ENCODE data around the gene ACAP1.

Gene ACAP1

DNA sequence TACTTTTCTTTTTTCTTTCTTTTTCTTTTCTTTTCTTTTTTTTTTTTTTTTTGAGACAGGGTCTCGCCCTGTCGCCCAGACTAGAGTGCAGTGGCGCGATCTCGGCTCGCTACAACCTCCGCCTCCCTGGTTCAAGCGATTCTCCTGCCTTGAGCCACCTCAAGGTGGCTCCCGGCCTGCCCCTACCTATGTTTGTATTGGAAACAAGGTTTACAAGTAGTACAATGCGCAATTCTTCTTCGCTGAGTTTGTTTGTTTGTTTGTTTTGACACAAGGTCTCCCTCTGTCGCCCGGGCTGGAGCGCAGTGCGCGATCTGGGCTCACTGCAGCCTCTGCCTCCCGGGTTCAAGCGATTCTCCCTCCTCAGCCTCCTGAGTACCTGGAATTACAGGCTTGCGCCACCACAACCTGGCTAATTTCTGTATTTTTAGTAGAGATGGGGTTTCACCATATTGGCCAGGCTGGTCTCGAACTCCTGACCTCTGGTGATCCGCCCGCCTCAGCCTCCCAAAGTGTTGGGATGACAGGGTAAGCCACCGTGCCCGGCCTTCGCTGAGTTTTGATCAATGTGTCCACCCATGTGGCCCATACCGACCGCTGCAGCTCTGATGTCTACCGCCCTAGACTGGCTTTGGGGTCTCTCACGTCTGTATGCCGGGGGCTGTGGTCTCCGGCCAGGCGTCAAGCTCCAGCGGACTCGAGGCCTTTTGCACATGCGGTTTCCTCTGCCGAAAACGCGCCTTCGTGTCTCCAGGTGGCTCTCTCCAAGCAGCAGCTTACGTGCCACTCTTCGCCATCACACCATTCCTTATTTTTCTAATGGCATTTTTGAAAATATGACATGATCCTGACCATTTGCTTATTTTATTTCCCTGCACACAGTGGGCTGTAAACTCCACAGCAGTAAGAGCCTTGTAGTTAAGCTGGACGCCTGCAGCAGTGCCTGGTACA lies 40.8 kb upstream of the ACAP1 start:
- no peaks in the 10 kb centered on the region for H3K36me3 ChIP-seq (ENCODE audit: control insufficient read depth, insufficient read depth, low read length, severe bottlenecking)
- peak overlapping the region; percentile 19 for H3K9ac ChIP-seq (ENCODE audit: low read length)
- DNase-seq (ENCODE audit: low read depth) = no peak
- no peaks in the 10 kb centered on the region for H3K9me3 ChIP-seq (ENCODE audit: control insufficient read depth, low read length)
- peak overlapping the region; percentile 19 for H3K4me3 ChIP-seq (ENCODE audit: low read length)
- H3K4me1 ChIP-seq (ENCODE audit: control insufficient read depth, insufficient read depth, low read length) = peaks cover 33% of the 10 kb centered on the region
- H3K27me3 ChIP-seq (replicated peaks; ENCODE audit: control insufficient read depth, insufficient read depth, low read length) = peaks cover 27% of the 10 kb centered on the region

DNA sequence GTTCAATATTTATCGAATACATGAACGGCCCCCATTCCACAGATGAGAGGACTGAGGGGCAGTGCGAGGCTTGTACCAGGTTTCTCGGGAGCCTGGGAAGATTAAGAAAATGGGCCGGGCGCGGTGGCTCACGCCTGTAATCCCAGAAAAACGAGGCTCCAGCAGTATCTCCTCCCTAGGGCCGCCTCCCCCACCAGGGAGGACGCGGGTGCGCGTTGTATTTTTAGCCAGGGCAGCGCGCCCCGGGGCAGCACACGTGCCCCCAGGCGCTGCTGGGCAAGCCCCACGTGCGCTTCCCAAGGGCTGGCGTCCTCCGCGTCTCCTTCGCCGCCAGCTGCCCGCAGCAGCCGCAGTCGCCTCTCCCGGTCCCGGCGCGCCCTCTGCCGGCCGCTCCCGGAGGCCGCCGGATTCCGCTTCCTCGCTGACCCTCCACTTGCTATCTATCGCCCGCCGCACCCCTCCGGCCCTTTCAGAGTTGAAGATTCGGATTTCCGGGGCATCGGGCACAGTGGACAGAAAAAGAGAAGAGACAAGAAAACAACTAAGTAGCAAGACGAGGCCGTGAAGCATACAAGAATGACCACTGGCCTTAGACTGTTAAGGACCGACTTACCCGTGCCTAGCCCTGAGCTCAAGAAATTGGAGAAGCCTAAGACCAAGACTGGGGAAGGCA lies 40.0 kb upstream of the ACAP1 start:
- DNase-seq (ENCODE audit: low read depth) = peak; percentile 94
- H3K9ac ChIP-seq (ENCODE audit: low read length) = peak overlapping the region; percentile 45
- peak overlapping the region; percentile 19 for H3K4me3 ChIP-seq (ENCODE audit: low read length)
- no peaks in the 10 kb centered on the region for H3K36me3 ChIP-seq (ENCODE audit: control insufficient read depth, insufficient read depth, low read length, severe bottlenecking)
- peaks cover 25% of the 10 kb centered on the region for H3K27me3 ChIP-seq (replicated peaks; ENCODE audit: control insufficient read depth, insufficient read depth, low read length)
- peaks cover 33% of the 10 kb centered on the region for H3K4me1 ChIP-seq (ENCODE audit: control insufficient read depth, insufficient read depth, low read length)
- H3K9me3 ChIP-seq (ENCODE audit: control insufficient read depth, low read length) = no peaks in the 10 kb centered on the region

DNA sequence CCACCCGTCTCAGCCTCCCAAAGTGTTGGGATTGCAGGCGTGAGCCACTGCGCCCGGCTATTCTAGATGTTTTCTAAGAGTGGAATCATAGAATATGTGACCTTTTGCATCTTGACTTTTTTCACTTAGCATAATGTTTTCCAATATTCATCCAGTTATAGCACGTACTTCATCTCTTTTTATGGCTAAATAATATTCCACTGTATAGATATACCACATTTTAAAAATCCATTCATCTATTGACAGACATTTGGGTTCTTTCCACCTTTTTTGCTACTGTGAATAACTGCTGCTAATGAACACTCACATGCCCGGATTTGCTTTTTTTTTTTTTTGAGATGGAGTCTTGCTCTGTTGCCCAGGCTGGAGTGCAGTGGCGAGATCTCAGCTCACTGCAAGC lies 32.1 kb upstream of the ACAP1 start:
- Histone ChIP-seq H3K27me3 (replicated peaks; ENCODE audit: control insufficient read depth, insufficient read depth, low read length) (peaks cover 5% of the 10 kb centered on the region), H3K36me3 (ENCODE audit: control insufficient read depth, insufficient read depth, low read length, severe bottlenecking) (peaks cover under 1% of the 10 kb centered on the region), H3K9ac (ENCODE audit: low read length) (no peak overlapping the region), H3K9me3 (ENCODE audit: control insufficient read depth, low read length) (no peaks in the 10 kb centered on the region), H3K4me3 (ENCODE audit: low read length) (no peak overlapping the region), H3K4me1 (ENCODE audit: control insufficient read depth, insufficient read depth, low read length) (peaks cover 2% of the 10 kb centered on the region)
- DNase-seq (ENCODE audit: low read depth) = no peak

DNA sequence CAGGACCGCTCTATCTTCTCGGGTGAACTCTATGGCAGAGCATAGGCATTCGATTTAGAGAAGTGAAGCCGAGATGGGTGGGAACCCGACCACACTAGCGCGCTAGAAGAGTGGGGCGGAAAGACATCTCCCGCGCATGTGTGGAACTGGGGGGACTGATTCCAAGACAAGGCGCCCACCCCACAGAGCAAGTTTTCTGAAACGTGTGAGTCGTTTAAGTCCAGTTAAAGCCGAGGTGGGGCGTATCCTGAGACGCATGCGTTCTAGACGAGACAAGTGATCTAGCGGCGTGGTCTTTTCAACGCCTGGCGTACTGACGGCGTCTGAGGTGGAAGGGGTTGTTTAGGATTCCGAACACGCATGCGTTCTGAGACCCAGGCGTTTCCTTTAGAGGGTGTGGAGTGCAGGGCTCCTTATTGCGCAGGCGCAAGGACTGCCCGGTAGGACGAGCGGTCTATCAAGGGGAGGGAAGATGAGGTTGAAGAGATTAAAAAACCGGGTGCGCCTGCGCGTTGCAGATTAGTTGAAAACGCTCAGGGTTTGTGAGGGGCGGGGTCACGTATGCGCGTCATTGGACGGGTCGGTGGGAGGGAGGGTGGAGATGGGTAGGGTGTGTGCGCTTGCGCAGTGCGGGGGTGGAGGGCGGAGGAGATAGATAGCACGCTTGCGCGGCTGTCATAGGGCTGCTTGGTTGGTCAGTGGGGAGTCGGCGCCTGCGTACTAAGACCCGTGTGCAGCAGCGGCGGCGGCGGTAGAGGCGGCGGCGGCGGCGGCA lies 29.2 kb upstream of the ACAP1 start, which contains the start of gene EIF5A:
TSS of gene EIF5A (plus strand) at position 718 of the 775 bp plus-strand sequence. CDS start 2,008 bp downstream, outside the sequence.
- H3K9me3 ChIP-seq (ENCODE audit: control insufficient read depth, low read length) = no peaks in the 10 kb centered on the region

DNA sequence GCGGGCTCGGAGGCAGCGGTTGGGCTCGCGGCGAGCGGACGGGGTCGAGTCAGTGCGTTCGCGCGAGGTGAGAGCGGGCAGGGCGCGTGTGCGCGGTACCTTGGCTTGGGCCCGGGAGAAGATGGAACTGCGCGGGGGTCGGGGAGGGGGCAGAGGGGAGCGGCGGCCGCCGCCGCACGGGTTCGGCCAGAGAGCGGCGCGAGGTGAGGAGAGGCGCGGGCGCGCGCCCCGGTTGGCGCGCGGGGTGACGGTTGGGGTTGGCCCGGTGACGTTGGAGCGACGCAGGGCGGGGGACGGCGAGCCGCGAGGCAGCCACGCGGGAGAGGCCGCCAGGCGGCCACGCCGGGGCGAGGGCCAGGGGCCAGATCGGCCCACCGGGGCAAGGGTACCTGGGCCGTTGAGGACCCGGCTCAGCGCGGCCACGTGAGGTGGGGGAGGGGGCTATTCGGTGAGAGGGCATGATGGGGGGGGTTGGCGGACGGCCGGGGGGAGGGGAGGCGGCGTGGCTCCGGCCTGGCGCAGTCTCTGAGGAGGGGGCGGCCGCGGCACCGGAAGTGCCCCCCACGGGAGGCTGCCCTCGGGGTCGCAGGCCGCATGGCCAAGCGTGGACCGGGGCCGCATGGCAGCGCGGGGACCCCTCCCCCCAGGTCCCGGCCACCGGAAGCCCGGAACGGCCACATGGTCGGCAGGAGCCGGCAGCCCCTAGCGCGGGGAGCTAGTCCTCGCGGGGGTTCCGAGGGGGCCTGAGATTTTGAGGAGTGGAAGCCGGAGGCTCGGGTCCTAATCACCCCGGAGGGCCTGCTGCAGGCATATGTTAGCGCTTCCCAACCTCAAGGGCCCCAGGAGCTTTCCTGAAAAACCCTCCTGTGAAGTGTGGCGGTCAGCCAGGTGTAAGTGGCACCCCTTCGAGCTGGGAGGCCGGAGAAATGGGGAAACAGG lies 28.4 kb upstream of the ACAP1 start:
- Histone ChIP-seq H3K9ac (ENCODE audit: low read length) (peak overlapping the region; percentile 96), H3K27me3 (replicated peaks; ENCODE audit: control insufficient read depth, insufficient read depth, low read length) (no peaks in the 10 kb centered on the region), H3K36me3 (ENCODE audit: control insufficient read depth, insufficient read depth, low read length, severe bottlenecking) (peaks cover 36% of the 10 kb centered on the region), H3K4me3 (ENCODE audit: low read length) (peak overlapping the region; percentile 94), H3K4me1 (ENCODE audit: control insufficient read depth, insufficient read depth, low read length) (peaks cover 33% of the 10 kb centered on the region), H3K9me3 (ENCODE audit: control insufficient read depth, low read length) (no peaks in the 10 kb centered on the region)
- DNase-seq (ENCODE audit: low read depth) = peak; percentile 68

More for the DNA sequence above, 29.2 kb upstream of the ACAP1 start, which contains the start of gene EIF5A:
- no peaks in the 10 kb centered on the region for H3K27me3 ChIP-seq (replicated peaks; ENCODE audit: control insufficient read depth, insufficient read depth, low read length)
- H3K4me3 ChIP-seq (ENCODE audit: low read length) = peak within 1 kb of the TSS; percentile 94
- peaks cover 28% of the 10 kb centered on the region for H3K36me3 ChIP-seq (ENCODE audit: control insufficient read depth, insufficient read depth, low read length, severe bottlenecking)
- H3K9ac ChIP-seq (ENCODE audit: low read length) = peak within 1 kb of the TSS; percentile 96
- peaks cover 26% of the 10 kb centered on the region for H3K4me1 ChIP-seq (ENCODE audit: control insufficient read depth, insufficient read depth, low read length)
- peak; percentile 100 for DNase-seq (ENCODE audit: low read depth)

DNA sequence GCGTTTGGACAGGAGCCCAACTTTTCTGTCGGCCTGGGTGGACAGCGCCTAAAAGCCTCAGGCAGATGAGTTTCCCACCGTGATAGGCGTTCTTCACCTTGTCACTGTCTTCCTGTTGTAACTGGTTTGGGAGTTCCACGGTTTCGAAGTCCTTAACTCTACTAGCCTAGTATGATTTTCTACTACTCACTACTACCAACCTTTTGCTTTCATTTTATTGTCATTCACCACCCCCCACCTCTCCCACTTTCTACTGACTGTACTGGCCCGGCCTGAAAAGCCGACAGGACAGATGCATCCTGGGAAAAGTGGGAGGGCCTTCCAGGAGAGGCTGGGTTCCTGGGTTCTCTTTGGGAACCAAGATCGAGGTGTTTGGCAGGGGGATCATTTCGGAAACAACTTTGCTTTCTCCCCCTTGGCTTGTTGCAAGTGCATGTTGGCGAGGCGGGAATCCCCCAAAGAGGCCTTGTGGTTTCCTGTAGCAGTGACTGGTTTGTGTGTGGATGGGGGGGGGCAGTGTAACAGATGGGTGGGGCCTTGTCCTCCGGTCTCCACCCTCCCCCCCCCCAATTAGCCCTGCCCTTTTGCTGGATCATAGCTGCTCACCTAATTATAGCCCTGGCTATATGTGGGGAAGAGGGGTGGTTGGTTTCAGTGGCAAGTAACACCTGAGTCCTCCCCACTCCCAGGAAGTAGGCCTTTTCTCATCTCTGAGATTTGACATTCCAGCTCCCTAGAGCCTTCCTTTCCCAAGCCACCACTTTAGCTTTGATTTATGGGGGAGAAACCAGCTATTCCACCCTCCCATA lies 27.5 kb upstream of the ACAP1 start:
- H3K9me3 ChIP-seq (ENCODE audit: control insufficient read depth, low read length) = no peaks in the 10 kb centered on the region
- peak overlapping the region; percentile 94 for H3K4me3 ChIP-seq (ENCODE audit: low read length)
- H3K36me3 ChIP-seq (ENCODE audit: control insufficient read depth, insufficient read depth, low read length, severe bottlenecking) = peaks cover 45% of the 10 kb centered on the region
- H3K9ac ChIP-seq (ENCODE audit: low read length) = peak overlapping the region; percentile 96
- DNase-seq (ENCODE audit: low read depth) = peak; percentile 94
- H3K4me1 ChIP-seq (ENCODE audit: control insufficient read depth, insufficient read depth, low read length) = peaks cover 42% of the 10 kb centered on the region
- H3K27me3 ChIP-seq (replicated peaks; ENCODE audit: control insufficient read depth, insufficient read depth, low read length) = no peaks in the 10 kb centered on the region

DNA sequence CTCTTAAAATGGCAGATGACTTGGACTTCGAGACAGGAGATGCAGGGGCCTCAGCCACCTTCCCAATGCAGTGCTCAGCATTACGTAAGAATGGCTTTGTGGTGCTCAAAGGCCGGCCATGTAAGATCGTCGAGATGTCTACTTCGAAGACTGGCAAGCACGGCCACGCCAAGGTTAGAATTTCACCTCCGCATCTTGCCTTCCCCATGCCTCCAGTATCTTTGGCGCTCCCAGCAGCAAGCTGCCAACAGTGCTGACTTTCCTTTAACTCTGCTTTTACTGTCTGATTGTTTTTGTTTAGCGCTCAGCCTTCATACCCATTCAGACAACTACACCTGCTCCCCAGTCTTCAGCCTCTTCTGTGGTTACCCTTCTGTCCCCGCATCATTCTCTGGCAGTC lies 26.7 kb upstream of the ACAP1 start:
- Histone ChIP-seq H3K27me3 (replicated peaks; ENCODE audit: control insufficient read depth, insufficient read depth, low read length) (no peaks in the 10 kb centered on the region), H3K9me3 (ENCODE audit: control insufficient read depth, low read length) (no peaks in the 10 kb centered on the region), H3K36me3 (ENCODE audit: control insufficient read depth, insufficient read depth, low read length, severe bottlenecking) (peaks cover 48% of the 10 kb centered on the region), H3K9ac (ENCODE audit: low read length) (peak overlapping the region; percentile 96), H3K4me1 (ENCODE audit: control insufficient read depth, insufficient read depth, low read length) (peaks cover 49% of the 10 kb centered on the region), H3K4me3 (ENCODE audit: low read length) (peak overlapping the region; percentile 94)
- DNase-seq (ENCODE audit: low read depth) = no peak

DNA sequence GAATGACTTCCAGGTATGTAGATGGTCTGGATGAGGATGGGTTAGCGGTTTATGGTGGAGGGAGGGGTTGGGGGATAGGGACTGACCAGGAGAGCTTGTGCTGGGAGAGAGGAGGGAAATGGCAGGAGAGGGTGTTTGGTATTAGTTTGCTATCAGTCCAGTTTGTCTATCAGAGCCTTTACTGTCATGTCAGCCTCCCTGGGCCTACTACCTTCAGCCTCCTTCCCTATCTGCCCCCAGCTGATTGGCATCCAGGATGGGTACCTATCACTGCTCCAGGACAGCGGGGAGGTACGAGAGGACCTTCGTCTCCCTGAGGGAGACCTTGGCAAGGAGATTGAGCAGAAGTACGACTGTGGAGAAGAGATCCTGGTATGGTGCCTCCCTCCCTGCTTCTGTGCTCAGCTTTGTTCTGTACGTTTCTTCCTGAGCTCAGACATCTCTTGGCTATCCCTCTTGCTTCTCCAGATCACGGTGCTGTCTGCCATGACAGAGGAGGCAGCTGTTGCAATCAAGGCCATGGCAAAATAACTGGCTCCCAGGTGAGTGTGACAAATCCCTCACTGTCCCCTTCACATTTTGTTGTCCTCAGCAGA lies 25.1 kb upstream of the ACAP1 start:
- Histone ChIP-seq H3K36me3 (ENCODE audit: control insufficient read depth, insufficient read depth, low read length, severe bottlenecking) (peaks cover 53% of the 10 kb centered on the region), H3K4me3 (ENCODE audit: low read length) (no peak overlapping the region), H3K4me1 (ENCODE audit: control insufficient read depth, insufficient read depth, low read length) (peaks cover 56% of the 10 kb centered on the region), H3K9ac (ENCODE audit: low read length) (peak overlapping the region; percentile 47), H3K27me3 (replicated peaks; ENCODE audit: control insufficient read depth, insufficient read depth, low read length) (no peaks in the 10 kb centered on the region), H3K9me3 (ENCODE audit: control insufficient read depth, low read length) (no peaks in the 10 kb centered on the region)
- DNase-seq (ENCODE audit: low read depth) = no peak

DNA sequence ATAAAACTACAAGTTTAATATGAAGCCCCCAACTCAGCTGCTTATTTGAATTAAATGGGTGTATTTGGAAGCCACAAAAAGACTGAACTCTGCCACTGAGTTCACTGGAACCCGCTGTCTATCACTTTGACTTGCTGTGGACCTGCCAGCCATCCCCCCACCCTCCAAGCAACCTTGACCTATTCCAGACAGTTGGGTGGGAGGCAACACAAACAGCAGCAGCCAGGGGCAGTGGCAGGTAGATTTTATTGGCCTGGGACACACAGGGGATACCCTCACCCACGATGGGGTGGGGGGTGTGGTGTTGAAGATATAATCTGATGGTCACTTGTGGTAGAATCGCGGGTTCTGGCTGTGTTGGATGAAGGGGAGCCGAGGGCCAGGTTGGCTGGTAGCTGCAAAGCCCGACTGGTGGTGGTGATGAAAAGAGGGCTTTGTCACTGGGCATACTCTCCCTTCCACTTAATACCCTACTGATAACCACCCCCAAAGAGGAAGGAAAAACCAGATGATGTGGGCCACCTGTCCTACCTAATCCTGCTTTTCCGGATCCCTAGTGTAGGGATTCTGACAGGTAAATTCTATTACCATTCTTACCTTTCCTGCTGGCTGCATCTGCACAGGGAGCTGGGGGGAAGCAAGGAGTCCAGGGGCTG lies 23.8 kb upstream of the ACAP1 start:
- DNase-seq (ENCODE audit: low read depth) = no peak
- no peak overlapping the region for H3K4me3 ChIP-seq (ENCODE audit: low read length)
- H3K36me3 ChIP-seq (ENCODE audit: control insufficient read depth, insufficient read depth, low read length, severe bottlenecking) = peaks cover 59% of the 10 kb centered on the region
- no peaks in the 10 kb centered on the region for H3K9me3 ChIP-seq (ENCODE audit: control insufficient read depth, low read length)
- H3K27me3 ChIP-seq (replicated peaks; ENCODE audit: control insufficient read depth, insufficient read depth, low read length) = no peaks in the 10 kb centered on the region
- H3K4me1 ChIP-seq (ENCODE audit: control insufficient read depth, insufficient read depth, low read length) = peaks cover 56% of the 10 kb centered on the region
- H3K9ac ChIP-seq (ENCODE audit: low read length) = no peak overlapping the region
